Measurements from ENCODE around the gene NDUFB6. TPM values are rescaled to one million over a fixed set of nuclear protein-coding genes. Genes with fewer than 3 reads are reported as not detected.

Gene NDUFB6
- total RNA-seq, result 58.5 and 64.1 TPM in 2 replicates

GRCh38 chr9:32572900-32573523 lies at the start of gene NDUFB6:
NDUFB6 (minus strand) TSS chr9:32573159; CDS start chr9:32573060, 99 bp downstream.

GRCh38 chr9:32552172-32552872 lies 20.6 kb downstream of the NDUFB6 start, which contains the start of the genes SMIM27 and TOPORS:
SMIM27 (plus strand) TSS chr9:32552327; CDS start chr9:32552435, 108 bp downstream.
TOPORS (minus strand) TSS chr9:32552586; CDS start chr9:32552436, 150 bp downstream.

GRCh38 chr9:32526041-32526706 lies 46.8 kb downstream of the NDUFB6 start, which contains the start of gene RIGI:
RIGI (minus strand) TSS chr9:32526196; CDS start chr9:32526166, 30 bp downstream.

Other genes starting within 250 kb of the NDUFB6 start
- 63.0 and 73.8 TPM in 2 replicates for gene ACO1, start 188.5 kb downstream of the NDUFB6 start, total RNA-seq
- 6.9 and 8.6 TPM in 2 replicates for gene RIGI, start 47.0 kb downstream of the NDUFB6 start, total RNA-seq
- gene SMIM27, start 20.8 kb downstream of the NDUFB6 start, total RNA-seq, result 2.3 and 2.8 TPM in 2 replicates
- gene TOPORS, start 20.6 kb downstream of the NDUFB6 start, total RNA-seq, result 33.8 and 35.8 TPM in 2 replicates
- gene TAF1L, start 62.5 kb upstream of the NDUFB6 start, total RNA-seq, result under 0.01 TPM in 2 replicates
- gene TMEM215, start 210.4 kb upstream of the NDUFB6 start, total RNA-seq, result not detected in 2 replicates